HG03558 (cell line): ENCODE data around the gene RIMS1.

ENCODE experiments used
- ATAC-seq: cut with Tn5 transposase; IDR thresholded peaks from one replicate; pipeline ENCODE4 v1.9.1; 2021; ENCODE audit warnings: moderate number of reproducible peaks; ENCODE audit not compliant: unreplicated experiment; ENCODE audit errors: extremely low read depth

Gene RIMS1

DNA sequence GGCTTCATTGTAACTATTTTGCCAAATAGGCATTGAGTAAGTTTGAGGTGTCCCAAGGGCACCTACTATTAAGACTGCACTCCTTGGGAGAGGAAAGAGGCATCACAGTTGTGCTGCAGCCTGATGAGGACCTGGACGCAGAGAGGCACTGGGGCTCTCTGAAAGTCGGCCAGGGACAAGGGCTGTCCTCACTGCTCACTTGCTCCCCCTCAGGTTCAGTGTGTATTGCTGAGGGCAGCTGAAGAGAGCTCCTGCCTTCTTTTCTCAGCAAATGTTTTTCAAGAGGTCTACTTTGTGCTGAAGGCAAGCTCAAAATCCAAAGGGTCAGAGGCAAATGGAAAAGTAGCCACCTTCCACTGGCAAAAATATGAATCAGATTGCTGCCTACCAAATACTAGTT lies 331.8 kb downstream of the RIMS1 start:
- no peak for ATAC-seq

GRCh38 chr6:72219536-72219935 lies 333.2 kb downstream of the RIMS1 start:
- ATAC-seq: no peak

- no peak for ATAC-seq
Observed at GRCh38 chr6:72238021-72238420, 351.7 kb downstream of the RIMS1 start.

GRCh38 chr6:72238900-72239299 lies 352.6 kb downstream of the RIMS1 start:
- ATAC-seq: no peak

- no peak for ATAC-seq
Observed at GRCh38 chr6:72245565-72245964, 359.2 kb downstream of the RIMS1 start.

DNA sequence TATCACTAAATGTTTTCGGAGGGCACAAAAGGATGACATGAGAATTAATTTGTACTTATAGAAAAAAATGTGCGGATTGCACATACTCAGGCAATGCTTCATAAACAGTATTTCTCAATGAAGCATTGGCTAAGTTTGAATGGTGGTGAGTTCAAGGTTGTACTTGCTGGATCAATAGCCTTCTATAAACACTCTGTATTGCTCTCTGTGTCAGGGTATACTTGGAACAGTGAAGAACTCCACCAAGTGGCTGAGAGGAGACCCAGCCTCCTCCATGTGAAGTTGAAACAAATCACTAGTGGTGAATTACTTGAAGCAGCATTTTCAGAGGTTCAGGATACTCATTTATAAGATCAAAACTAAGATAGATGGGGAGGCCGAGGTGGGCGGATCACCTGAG lies 360.6 kb downstream of the RIMS1 start:
- no peak for ATAC-seq

DNA sequence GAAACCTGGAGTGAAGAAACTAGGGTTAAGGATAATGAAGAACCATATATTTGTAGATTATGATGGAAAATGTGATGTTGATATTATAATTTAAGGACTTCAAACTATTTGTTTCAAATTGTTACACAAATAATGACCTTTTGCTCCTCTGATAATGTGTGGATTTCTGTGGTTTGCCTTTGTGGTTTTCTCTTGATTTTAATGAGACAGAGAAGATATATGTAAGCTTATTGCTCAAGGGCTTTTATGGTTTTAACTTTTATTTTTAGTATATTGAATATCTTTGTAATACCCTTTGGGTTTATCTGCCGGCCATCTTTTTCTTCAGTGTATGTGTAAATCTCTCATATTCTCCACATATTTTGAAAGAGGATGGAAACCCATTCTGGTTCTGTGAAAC lies 362.3 kb downstream of the RIMS1 start:
- ATAC-seq: no peak

DNA sequence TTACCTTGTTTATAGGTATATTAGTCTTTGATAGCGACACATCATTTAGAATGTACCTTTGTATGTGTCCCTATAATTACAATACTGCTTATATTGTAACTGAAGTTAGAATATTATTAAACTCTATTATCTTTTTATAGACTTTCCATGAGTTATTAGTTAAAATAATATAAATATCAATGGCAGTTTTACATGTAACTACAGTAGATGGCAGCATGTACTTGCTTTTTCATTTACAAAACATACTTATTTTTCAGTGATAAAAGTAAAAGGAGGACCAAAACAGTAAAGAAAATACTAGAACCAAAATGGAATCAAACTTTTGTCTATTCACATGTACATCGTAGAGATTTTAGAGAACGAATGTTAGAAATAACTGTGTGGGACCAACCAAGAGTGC lies 364.3 kb downstream of the RIMS1 start:
- no peak for ATAC-seq

GRCh38 chr6:72260489-72260888 lies 374.1 kb downstream of the RIMS1 start:
- no peak for ATAC-seq

GRCh38 chr6:72261554-72261953 lies 375.2 kb downstream of the RIMS1 start:
- no peak for ATAC-seq

DNA sequence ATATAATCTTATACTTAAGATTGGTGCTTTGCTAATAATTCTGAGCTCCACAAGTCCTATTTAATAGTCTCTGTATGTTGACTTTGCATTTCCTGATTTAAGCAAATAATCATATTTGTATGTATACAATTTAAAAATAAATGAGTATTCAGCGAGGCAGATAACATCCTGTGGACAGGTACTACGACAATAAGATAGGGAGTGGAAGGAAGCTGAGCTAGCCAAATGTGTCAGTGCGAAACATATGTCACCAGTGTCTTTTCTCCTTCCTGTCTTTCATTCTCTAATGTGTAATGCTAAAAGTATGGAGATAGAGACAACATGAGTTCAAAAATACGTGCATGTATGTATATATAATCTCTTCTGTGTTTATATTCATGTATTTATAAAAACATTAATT lies 375.9 kb downstream of the RIMS1 start:
- ATAC-seq: no peak

GRCh38 chr6:72267470-72267869 lies 381.1 kb downstream of the RIMS1 start:
- ATAC-seq: no peak

GRCh38 chr6:72271531-72271930 lies 385.2 kb downstream of the RIMS1 start:
- ATAC-seq: no peak

DNA sequence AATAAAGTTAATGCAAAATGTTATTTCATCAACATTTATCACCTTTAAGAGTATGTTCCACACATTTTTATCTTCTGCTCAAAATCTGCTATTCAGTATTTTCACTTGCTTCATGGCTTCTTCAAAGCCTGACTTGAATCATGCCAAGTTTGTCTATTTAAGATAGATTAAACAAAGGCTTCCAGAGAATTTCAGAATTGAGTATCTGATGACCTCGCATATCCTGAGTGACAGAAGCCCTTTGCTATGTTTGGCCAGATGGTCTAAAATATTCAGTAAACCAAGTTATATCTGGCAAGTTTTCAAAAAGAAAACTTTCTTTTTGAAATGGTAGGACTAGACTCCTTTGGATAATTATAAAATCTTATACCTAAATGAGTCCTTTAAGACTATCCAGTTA lies 386.6 kb downstream of the RIMS1 start:
- no peak for ATAC-seq

DNA sequence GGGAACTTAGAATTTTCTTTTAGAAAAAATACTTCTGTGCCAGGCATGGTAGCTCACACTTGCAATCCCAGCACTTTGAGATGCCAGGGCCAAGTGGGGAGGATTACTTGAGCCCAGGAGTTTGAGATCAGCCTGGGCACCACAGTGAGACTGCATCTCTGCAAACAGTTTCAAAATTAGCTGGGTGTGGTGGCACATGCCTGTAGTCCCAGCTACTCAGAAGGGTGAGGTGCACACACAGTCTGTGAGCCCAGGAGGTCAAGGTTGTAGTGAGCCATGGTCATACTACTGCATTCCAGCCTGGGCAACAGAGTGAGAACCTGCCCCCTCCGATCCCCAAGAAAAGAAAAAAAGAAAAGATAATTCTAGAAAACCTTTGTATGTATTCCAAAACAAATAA lies 389.5 kb downstream of the RIMS1 start:
- ATAC-seq: no peak

GRCh38 chr6:72282201-72282600 lies 395.9 kb downstream of the RIMS1 start:
- no peak for ATAC-seq

DNA sequence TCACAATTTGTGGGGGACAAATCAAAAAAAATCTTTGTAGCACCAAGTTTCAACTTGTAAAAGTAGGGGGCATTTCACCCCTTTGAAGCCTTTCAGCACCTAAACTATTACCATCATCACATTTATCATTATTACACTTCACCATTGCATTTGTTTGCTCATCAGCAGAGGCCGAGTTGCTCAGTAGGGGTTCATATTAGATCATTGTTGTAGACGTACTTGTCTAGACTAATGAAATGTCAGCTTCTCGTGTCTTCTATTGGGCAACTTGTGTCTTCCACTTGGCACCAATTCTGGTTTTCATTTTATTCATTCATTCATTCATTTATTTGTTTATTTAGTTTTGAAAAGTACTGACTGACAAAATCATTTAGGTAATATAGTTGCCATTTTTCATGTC lies 397.2 kb downstream of the RIMS1 start:
- no peak for ATAC-seq

DNA sequence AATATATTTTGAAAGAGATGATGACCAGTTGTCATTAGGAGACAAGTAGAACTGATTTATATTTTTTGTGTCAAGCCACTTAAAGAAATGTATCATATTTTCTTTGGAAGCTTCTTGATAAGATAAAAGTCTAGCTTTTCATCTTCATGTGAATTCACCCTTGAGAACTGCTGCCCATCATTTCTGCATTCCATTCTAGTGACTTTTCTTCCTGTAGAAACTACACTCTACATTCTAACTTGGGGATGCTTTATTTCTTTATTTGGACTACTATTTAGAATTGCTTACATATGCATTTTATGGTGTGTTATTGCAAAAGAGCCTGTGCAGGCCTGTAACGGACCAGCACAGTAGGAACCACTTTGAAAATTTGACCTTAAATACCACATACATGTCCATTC lies 400.6 kb downstream of the RIMS1 start:
- ATAC-seq: no peak

- no peak for ATAC-seq
Observed at GRCh38 chr6:72287801-72288200, 401.5 kb downstream of the RIMS1 start.

DNA sequence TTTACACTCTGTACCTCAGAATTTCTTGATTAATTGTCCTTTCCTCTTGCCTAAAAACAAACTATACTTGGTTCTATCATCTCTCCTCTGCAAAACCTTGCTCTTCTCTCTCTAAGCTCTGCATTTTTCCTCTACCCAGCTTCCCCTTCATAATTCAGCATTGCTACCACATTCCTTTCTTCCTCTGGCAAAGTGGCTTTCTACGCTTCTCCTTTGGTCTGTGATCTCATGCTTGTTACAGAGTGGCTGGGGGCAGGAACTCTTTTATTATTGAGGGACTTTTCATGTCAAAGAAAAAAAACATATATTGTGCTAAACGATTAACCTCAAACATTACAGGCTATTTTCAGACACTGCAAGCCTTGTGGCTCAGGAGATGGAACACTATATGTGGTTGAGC lies 402.2 kb downstream of the RIMS1 start:
- no peak for ATAC-seq

DNA sequence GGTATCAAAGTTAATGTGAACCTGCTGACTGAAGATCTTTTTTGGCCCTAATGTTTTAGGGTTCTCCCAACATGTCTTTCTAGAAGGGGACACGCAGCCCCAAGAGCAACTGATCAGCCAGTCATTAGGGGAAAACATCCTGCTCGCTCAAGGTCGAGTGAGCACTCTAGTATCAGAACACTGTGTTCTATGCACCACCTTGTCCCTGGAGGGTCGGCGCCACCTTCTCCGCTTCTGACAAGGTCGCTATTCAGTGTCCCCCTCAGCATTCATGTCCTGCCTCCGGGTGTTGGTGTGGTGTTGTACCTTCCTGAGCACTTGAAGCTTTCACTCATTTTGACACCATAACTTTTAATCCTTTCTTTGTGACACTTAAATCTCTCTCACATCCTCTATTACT lies 404.3 kb downstream of the RIMS1 start:
- ATAC-seq: no peak

DNA sequence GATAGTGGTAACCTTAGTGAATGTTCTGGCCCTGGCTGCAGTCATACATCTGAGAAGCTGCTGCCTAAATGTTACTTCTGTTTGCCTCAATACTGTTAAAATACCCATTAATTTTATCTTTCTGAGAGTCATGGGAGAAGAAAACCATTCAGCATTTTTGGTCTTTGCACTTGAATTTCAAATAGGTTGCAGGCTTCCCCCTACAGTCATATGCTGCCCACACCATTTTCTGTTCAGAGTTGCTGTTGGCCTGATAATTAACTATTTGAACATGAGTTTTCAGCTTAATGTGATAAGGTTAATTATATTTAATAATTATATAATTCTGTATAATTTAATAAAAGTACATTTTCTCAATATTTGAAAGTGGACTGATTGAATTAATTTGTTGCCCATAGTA lies 410.0 kb downstream of the RIMS1 start:
- ATAC-seq: no peak

DNA sequence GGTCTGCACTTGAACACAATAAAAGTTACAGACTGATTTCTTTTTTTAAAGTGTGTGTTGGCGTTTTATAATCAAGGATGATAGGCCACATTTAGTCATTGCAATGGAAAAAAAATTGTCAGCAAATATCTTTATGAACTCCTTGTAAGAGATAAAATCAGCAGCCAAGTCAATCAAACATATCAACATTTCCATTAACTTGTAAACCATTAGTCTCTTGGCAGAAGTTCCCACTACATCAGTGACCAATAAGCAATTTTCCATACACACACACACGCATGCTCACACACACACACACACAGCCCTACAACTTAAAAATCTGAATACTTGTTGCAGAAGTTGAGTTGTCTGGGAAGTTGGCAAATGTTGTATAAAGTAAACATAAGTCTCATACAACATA lies 419.6 kb downstream of the RIMS1 start:
- no peak for ATAC-seq
